ENCODE results near the gene ERF.

The ERF gene

GRCh38 chr19:42254850-42255765 is at the start of gene ERF:
Gene ERF (minus strand): TSS chr19:42255128. CDS start chr19:42254999, 129 bp downstream.
- no peak within 1 kb of the TSS for H2AFZ ChIP-seq (ENCODE audit: low read length, unreplicated experiment)
- H3K27me3 ChIP-seq (ENCODE audit: insufficient read depth, low read length) = no peaks in the 10 kb centered on the region
- peak within 1 kb of the TSS; percentile 96 for H3K4me3 ChIP-seq (ENCODE audit: low read depth, low read length)
- peaks cover 41% of the 10 kb centered on the region for H3K79me2 ChIP-seq (ENCODE audit: control insufficient read depth, insufficient read depth, low read length, unreplicated experiment)
- H3K36me3 ChIP-seq (ENCODE audit: insufficient read depth, low read length) = no peaks in the 10 kb centered on the region
- peaks cover 16% of the 10 kb centered on the region for H3K4me1 ChIP-seq (ENCODE audit: control insufficient read depth, insufficient read depth, low read length, unreplicated experiment)
- H3K27ac ChIP-seq (ENCODE audit: low read depth, low read length) = peak within 1 kb of the TSS; percentile 83

- H3K27ac ChIP-seq (ENCODE audit: low read depth, low read length) = no peak overlapping the region
- H3K4me3 ChIP-seq (ENCODE audit: low read depth, low read length) = no peak overlapping the region
- H3K36me3 ChIP-seq (ENCODE audit: insufficient read depth, low read length) = no peaks in the 10 kb centered on the region
- no peak overlapping the region for H2AFZ ChIP-seq (ENCODE audit: low read length, unreplicated experiment)
- no peaks in the 10 kb centered on the region for H3K27me3 ChIP-seq (ENCODE audit: insufficient read depth, low read length)
- H3K79me2 ChIP-seq (ENCODE audit: control insufficient read depth, insufficient read depth, low read length, unreplicated experiment) = no peaks in the 10 kb centered on the region
- H3K4me1 ChIP-seq (ENCODE audit: control insufficient read depth, insufficient read depth, low read length, unreplicated experiment) = peaks cover 7% of the 10 kb centered on the region
Measured at GRCh38 chr19:42303876-42304275, 48.9 kb upstream of the ERF start.

GRCh38 chr19:42303101-42303464 is 48.2 kb upstream of the ERF start:
- H2AFZ ChIP-seq (ENCODE audit: low read length, unreplicated experiment) = peak overlapping the region; percentile 86

GRCh38 chr19:42301646-42302203 is 46.8 kb upstream of the ERF start, which contains the start of gene PRR19:
Gene PRR19 (plus strand): TSS chr19:42302132. CDS start chr19:42309585, 7,453 bp downstream.
- H2AFZ ChIP-seq (ENCODE audit: low read length, unreplicated experiment) = peak within 1 kb of the TSS; percentile 86
- H3K79me2 ChIP-seq (ENCODE audit: control insufficient read depth, insufficient read depth, low read length, unreplicated experiment) = no peaks in the 10 kb centered on the region

More at GRCh38 chr19:42303101-42303464, 48.2 kb upstream of the ERF start:
- Histone ChIP-seq H3K79me2 (ENCODE audit: control insufficient read depth, insufficient read depth, low read length, unreplicated experiment) (no peaks in the 10 kb centered on the region), H3K36me3 (ENCODE audit: insufficient read depth, low read length) (no peaks in the 10 kb centered on the region), H3K4me1 (ENCODE audit: control insufficient read depth, insufficient read depth, low read length, unreplicated experiment) (peaks cover 7% of the 10 kb centered on the region), H3K4me3 (ENCODE audit: low read depth, low read length) (peak overlapping the region; percentile 87), H3K27ac (ENCODE audit: low read depth, low read length) (no peak overlapping the region; the same call in 1 of the 2 replicates), H3K27me3 (ENCODE audit: insufficient read depth, low read length) (no peaks in the 10 kb centered on the region)

GRCh38 chr19:42297039-42297438 is 42.1 kb upstream of the ERF start:
- H3K4me3 ChIP-seq (ENCODE audit: low read depth, low read length) = no peak overlapping the region
- H2AFZ ChIP-seq (ENCODE audit: low read length, unreplicated experiment) = no peak overlapping the region
- no peaks in the 10 kb centered on the region for H3K4me1 ChIP-seq (ENCODE audit: control insufficient read depth, insufficient read depth, low read length, unreplicated experiment)
- no peaks in the 10 kb centered on the region for H3K36me3 ChIP-seq (ENCODE audit: insufficient read depth, low read length)
- H3K27me3 ChIP-seq (ENCODE audit: insufficient read depth, low read length) = no peaks in the 10 kb centered on the region
- no peaks in the 10 kb centered on the region for H3K79me2 ChIP-seq (ENCODE audit: control insufficient read depth, insufficient read depth, low read length, unreplicated experiment)
- H3K27ac ChIP-seq (ENCODE audit: low read depth, low read length) = no peak overlapping the region

More at GRCh38 chr19:42301646-42302203, 46.8 kb upstream of the ERF start, which contains the start of gene PRR19:
- Histone ChIP-seq H3K4me1 (ENCODE audit: control insufficient read depth, insufficient read depth, low read length, unreplicated experiment) (peaks cover 7% of the 10 kb centered on the region), H3K4me3 (ENCODE audit: low read depth, low read length) (peak within 1 kb of the TSS; percentile 87), H3K27me3 (ENCODE audit: insufficient read depth, low read length) (no peaks in the 10 kb centered on the region), H3K36me3 (ENCODE audit: insufficient read depth, low read length) (no peaks in the 10 kb centered on the region), H3K27ac (ENCODE audit: low read depth, low read length) (peak within 1 kb of the TSS; percentile 43; the same call in 1 of the 2 replicates)

GRCh38 chr19:42295831-42296525 is 41.0 kb upstream of the ERF start:
- Histone ChIP-seq H3K4me1 (ENCODE audit: control insufficient read depth, insufficient read depth, low read length, unreplicated experiment) (no peaks in the 10 kb centered on the region), H3K36me3 (ENCODE audit: insufficient read depth, low read length) (no peaks in the 10 kb centered on the region), H3K27me3 (ENCODE audit: insufficient read depth, low read length) (no peaks in the 10 kb centered on the region), H2AFZ (ENCODE audit: low read length, unreplicated experiment) (no peak overlapping the region), H3K79me2 (ENCODE audit: control insufficient read depth, insufficient read depth, low read length, unreplicated experiment) (no peaks in the 10 kb centered on the region), H3K4me3 (ENCODE audit: low read depth, low read length) (no peak overlapping the region), H3K27ac (ENCODE audit: low read depth, low read length) (no peak overlapping the region)

GRCh38 chr19:42295342-42295741 is 40.4 kb upstream of the ERF start:
- H3K79me2 ChIP-seq (ENCODE audit: control insufficient read depth, insufficient read depth, low read length, unreplicated experiment) = no peaks in the 10 kb centered on the region
- no peaks in the 10 kb centered on the region for H3K27me3 ChIP-seq (ENCODE audit: insufficient read depth, low read length)
- no peak overlapping the region for H3K27ac ChIP-seq (ENCODE audit: low read depth, low read length)
- no peaks in the 10 kb centered on the region for H3K4me1 ChIP-seq (ENCODE audit: control insufficient read depth, insufficient read depth, low read length, unreplicated experiment)
- no peak overlapping the region for H3K4me3 ChIP-seq (ENCODE audit: low read depth, low read length)
- no peaks in the 10 kb centered on the region for H3K36me3 ChIP-seq (ENCODE audit: insufficient read depth, low read length)
- no peak overlapping the region for H2AFZ ChIP-seq (ENCODE audit: low read length, unreplicated experiment)

GRCh38 chr19:42294471-42295137 is 39.7 kb upstream of the ERF start:
- H2AFZ ChIP-seq (ENCODE audit: low read length, unreplicated experiment) = no peak overlapping the region
- H3K4me1 ChIP-seq (ENCODE audit: control insufficient read depth, insufficient read depth, low read length, unreplicated experiment) = no peaks in the 10 kb centered on the region
- no peaks in the 10 kb centered on the region for H3K36me3 ChIP-seq (ENCODE audit: insufficient read depth, low read length)
- H3K27ac ChIP-seq (ENCODE audit: low read depth, low read length) = no peak overlapping the region
- H3K4me3 ChIP-seq (ENCODE audit: low read depth, low read length) = no peak overlapping the region
- H3K79me2 ChIP-seq (ENCODE audit: control insufficient read depth, insufficient read depth, low read length, unreplicated experiment) = no peaks in the 10 kb centered on the region
- H3K27me3 ChIP-seq (ENCODE audit: insufficient read depth, low read length) = no peaks in the 10 kb centered on the region

GRCh38 chr19:42293948-42294347 is 39.0 kb upstream of the ERF start:
- Histone ChIP-seq H3K79me2 (ENCODE audit: control insufficient read depth, insufficient read depth, low read length, unreplicated experiment) (no peaks in the 10 kb centered on the region), H3K27ac (ENCODE audit: low read depth, low read length) (no peak overlapping the region), H3K4me1 (ENCODE audit: control insufficient read depth, insufficient read depth, low read length, unreplicated experiment) (no peaks in the 10 kb centered on the region), H3K4me3 (ENCODE audit: low read depth, low read length) (no peak overlapping the region), H3K27me3 (ENCODE audit: insufficient read depth, low read length) (no peaks in the 10 kb centered on the region), H2AFZ (ENCODE audit: low read length, unreplicated experiment) (no peak overlapping the region), H3K36me3 (ENCODE audit: insufficient read depth, low read length) (no peaks in the 10 kb centered on the region)

GRCh38 chr19:42293540-42293939 is 38.6 kb upstream of the ERF start:
- no peaks in the 10 kb centered on the region for H3K36me3 ChIP-seq (ENCODE audit: insufficient read depth, low read length)
- no peak overlapping the region for H3K4me3 ChIP-seq (ENCODE audit: low read depth, low read length)
- no peak overlapping the region for H2AFZ ChIP-seq (ENCODE audit: low read length, unreplicated experiment)
- no peaks in the 10 kb centered on the region for H3K4me1 ChIP-seq (ENCODE audit: control insufficient read depth, insufficient read depth, low read length, unreplicated experiment)
- no peak overlapping the region for H3K27ac ChIP-seq (ENCODE audit: low read depth, low read length)
- H3K79me2 ChIP-seq (ENCODE audit: control insufficient read depth, insufficient read depth, low read length, unreplicated experiment) = no peaks in the 10 kb centered on the region
- H3K27me3 ChIP-seq (ENCODE audit: insufficient read depth, low read length) = no peaks in the 10 kb centered on the region

Data from ACC112 (cell line).